Caki2 (cell line): ENCODE data around the gene CFDP1. TPM values are rescaled to one million over a fixed set of nuclear protein-coding genes. Genes with fewer than 3 reads are reported as not detected.
A peak's percentile ranks its signal among the peaks of the same experiment; 100 is the strongest.
"Not testable (repeated sequence)": the region's sequence is repeated elsewhere in the genome, so short reads cannot be mapped to it uniquely, and the experiment has no call there.

Source experiments
- DNase-seq: peaks from one replicate; pipeline ENCODE4 v3.0.0-alpha.2; 2015; ENCODE audit warnings: low read depth
- in situ Hi-C: cut with HindIII; loops from 2 replicates; pipeline ENCODE4 v1.10.0; 2016; ENCODE audit warnings: low sequenced_read_pairs, low pct_unique_long_range_greater_than_20kb, mixed read lengths
- total RNA-seq: library from RNA; depleted of rRNA; stranded (reverse); fragments of >200 nt; shearing (Covaris generic); gene quantifications from 2 replicates; pipeline ENCODE4 v1.2.3, GENCODE V29; 2014; ENCODE audit warnings: low replicate concordance

Gene CFDP1
- total RNA-seq, 1 experiment from 2014 or later = 64.6 TPM

- in situ Hi-C loops = no loop called here
- DNase-seq = peak; percentile 44
Observed at GRCh38 chr16:75287708-75288107, 145.6 kb downstream of the CFDP1 start.

GRCh38 chr16:75286389-75286788, 146.9 kb downstream of the CFDP1 start:
- DNase-seq = no peak
- in situ Hi-C loops = no loop called here

DNA sequence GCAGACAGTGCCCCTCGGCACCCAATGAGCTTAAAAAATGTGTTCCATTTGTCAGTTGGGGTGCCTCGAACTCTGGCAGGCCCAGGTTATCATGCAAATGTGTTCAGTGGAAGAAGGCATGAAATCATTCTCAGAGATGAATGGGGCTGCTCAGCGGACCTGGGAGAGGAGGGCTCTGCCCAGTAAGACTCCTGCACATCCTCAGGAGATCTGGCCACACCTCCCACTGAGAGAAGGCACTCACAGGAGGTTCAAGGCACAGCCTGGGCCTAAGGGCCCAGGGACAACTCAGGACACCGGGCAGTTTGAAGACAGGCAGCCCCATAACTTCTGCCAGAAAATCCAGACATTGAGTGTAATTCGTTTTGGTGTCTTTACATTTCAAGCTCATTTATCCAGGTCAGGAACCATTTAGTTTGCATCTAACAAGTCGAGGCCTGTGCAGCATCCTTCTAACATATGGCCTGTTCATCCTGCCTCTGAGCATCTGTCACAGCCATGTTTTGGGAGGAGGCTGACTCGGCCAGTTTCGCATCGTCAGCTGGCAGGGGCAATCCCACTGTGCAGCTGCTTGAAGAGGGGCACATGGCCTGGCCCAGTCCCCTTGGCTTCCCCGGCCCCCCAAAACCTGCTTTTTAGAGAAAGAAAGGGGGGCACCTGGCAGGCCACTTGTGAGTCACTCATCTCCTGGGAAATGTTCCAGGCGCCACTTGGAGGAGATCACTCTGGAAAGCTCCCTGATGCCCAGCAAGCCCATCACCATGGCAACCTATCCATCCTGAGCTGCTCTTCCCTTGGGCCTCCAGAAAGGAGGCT, 150.6 kb downstream of the CFDP1 start:
- in situ Hi-C loops = no loop called here
- DNase-seq = no peak

- in situ Hi-C loops = no loop called here
- no peak for DNase-seq
Observed at GRCh38 chr16:75281826-75282225, 151.5 kb downstream of the CFDP1 start.

DNA sequence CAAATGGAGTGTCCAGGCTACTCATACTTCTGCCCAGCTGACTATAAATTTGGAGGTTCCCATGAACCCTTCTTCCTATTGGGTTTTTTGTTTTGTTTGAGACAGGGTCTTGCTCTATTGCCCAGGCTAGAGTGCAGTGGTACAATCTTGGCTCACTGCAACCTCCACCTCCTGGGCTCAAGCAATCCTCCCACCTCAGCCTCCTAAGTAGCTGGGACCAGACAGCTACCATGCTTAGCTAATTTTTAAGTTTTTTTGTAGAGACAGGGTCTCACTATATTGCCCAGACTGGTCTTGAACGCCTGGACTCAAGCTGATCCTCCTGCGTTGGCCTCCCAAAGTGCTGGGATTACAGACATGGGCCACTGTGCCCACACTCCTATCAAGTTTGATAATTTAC, 152.3 kb downstream of the CFDP1 start:
- DNase-seq, in situ Hi-C loops: not testable (repeated sequence)

DNA sequence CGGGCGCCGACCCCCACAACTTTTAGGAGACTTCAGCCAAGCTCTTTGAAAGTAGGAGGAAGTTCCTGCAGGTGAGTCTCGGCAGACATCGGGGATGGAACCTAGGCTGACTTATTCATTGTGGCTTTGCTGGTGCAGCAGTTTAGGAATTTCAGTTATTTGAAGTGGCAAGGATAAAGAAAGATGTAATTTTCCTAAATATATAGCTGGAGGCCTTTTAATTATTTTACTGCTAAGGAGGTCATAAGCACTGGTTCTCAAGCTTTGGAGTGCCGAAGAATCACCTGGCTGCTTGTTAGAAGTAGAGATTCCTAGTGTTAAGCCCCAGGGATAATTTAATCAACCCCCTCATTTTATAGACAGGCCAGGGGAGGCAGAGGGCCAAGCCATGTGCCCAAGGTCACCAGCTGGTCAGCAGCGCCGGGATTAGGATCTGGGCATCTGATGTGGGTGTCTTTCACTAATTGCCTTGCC, 152.9 kb downstream of the CFDP1 start:
- in situ Hi-C loops = no loop called here

DNA sequence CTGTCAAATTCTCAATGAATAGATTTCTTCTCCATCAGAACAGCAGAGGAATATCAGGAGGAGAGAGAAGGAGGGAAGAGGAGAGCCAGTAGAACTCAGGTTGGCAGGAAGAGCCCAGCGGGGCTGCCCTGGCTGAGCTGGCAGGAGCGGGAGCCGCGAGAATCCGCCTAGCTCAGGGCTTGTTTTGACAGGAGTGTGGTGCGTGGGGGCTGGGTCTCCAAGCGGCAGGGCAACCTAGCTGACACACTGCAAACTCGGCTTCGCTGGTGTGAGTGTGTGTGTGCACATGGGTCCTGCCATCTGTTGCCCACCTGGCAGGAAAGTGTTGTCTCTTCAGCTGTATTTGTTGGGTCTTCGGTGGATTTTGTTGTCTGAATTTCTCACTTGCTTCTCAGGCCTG, 154.0 kb downstream of the CFDP1 start:
- in situ Hi-C loops = no loop called here
- DNase-seq = no peak

More for the DNA sequence above, 152.9 kb downstream of the CFDP1 start:
- no peak for DNase-seq

- DNase-seq = no peak
- in situ Hi-C loops = no loop called here
Observed at GRCh38 chr16:75273054-75273925, 160.0 kb downstream of the CFDP1 start.

GRCh38 chr16:75272629-75273028, 160.7 kb downstream of the CFDP1 start:
- in situ Hi-C loops = not testable (repeated sequence)

GRCh38 chr16:75272097-75272551, 161.2 kb downstream of the CFDP1 start:
- in situ Hi-C loops = no loop called here

More at GRCh38 chr16:75272629-75273028, 160.7 kb downstream of the CFDP1 start:
- not testable (repeated sequence) for DNase-seq

GRCh38 chr16:75271441-75272096, 161.7 kb downstream of the CFDP1 start:
- DNase-seq = no peak

More at GRCh38 chr16:75272097-75272551, 161.2 kb downstream of the CFDP1 start:
- no peak for DNase-seq

DNA sequence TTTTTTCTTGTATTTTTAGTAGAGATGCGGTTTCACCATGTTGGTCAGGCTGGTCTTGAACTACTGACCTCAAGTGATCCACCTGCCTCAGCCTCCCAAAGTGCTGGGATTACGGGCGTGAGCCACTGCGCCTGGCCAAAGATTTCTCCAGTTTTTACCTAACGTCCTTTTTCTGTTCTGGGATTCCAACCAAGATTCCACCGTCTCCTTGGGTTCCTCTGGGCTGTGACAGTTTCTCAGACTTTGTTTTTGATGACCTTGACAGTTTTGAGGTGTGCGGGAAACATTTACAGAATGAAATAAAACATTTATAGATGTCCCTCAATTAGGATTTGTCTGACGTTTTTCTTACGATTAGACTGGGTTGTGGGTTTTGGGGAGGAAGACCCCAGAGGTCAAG, 163.9 kb downstream of the CFDP1 start:
- in situ Hi-C loops = not testable (repeated sequence)

More at GRCh38 chr16:75271441-75272096, 161.7 kb downstream of the CFDP1 start:
- in situ Hi-C loops = no loop called here

DNA sequence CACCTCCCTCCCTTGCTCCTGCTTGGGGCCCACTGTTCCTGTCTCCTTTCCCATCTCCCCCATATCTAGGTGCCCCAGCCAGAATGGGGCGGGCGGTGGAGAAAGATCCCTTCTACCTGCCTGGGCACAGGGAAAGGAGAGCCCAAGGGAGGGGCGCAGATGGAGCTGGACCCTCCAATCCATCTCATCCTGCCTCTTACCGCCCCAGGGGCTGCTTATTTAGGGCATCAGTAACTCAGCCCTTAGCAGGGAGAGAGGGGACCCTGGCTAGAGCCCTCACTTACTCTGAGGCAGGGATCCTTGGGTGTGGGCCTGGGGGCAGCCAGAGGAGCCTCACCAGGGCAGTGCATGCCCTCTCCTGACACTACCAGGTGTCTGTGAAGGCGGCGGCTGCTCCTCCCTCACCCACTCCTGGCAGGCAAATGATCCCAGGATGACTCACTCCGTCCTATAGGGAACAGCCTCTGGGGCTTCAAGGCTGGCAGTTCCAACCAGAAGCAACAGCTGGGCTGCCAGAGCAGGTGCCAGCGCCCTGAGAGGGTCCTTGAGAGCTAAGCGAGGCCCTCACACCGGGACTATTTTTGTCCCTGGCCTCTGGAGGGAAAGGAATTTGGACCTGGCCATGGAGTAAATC, 165.6 kb downstream of the CFDP1 start:
- in situ Hi-C loops = no loop called here
- DNase-seq = peak; percentile 73

More for the DNA sequence above, 163.9 kb downstream of the CFDP1 start:
- DNase-seq = not testable (repeated sequence)

DNA sequence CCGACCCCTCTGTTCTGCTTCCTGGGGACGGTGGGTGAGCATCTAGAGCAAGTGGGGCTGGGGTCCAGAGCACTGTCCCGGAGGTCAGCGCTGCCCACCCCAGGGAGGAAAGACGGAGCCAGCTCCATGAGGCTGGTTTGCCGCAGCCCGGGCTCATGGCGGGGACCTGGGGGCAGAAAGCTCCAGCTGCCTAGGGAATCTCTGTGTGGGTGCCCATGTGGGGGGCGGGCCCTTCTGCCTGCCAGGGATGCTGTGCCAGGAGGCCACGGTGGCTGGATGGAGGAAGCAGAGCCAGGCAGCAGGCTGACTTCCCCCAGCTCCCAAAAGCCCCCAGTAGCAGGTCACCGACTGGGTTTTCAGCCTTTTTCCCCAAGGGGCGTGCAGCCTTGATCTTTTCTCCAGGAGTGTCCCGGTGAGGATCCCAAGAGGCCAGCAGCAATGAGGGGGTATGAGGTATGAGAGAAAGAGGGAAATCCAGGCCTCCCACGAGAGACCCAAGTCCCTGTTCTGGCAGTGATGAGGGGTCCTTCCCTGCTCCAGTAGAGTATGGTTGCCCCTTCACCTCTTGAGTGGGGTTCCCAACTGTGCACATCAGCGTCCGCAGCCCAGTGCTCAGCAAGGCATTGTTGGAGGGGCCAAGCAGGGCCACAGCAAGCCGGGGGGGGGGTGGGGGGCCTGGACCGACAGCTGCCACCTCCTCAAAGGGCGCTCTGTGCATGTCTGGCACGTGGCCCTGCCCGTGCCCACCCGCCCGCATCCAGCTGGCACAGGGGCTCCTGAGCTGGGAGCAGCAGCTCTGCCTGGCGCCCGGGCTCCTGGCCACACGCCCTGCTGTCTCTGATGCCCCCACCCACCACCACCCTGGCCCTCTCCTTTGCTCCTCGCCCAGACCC, 166.3 kb downstream of the CFDP1 start:
- in situ Hi-C loops = no loop called here
- DNase-seq = no peak

- peak; percentile 80 for DNase-seq
- in situ Hi-C loops = no loop called here
Observed at GRCh38 chr16:75265911-75266701, 167.2 kb downstream of the CFDP1 start.
